RWPE2 (cell line): ENCODE data around the gene HAPSTR1.

ENCODE experiments used
- ATAC-seq: fragments of 200-7000 bp; cut with Tn5 transposase; 3 replicates; pipeline ENCODE4 v1.9.1; 2021; ENCODE audit warnings: low read depth
- DNase-seq: peaks from one replicate; pipeline ENCODE4 v3.0.0-alpha.2; 2020; ENCODE audit warnings: low spot score
- H3K27ac ChIP-seq: fragments of 450-650 bp; 2 replicates; pipeline ENCODE4 v1.5.1; 2017; ENCODE audit warnings: mild to moderate bottlenecking; ENCODE audit not compliant: poor library complexity, severe bottlenecking
- H3K27me3 ChIP-seq: fragments of 250-450 bp; sonication (Bioruptor Pico); 2 replicates; pipeline ENCODE4 v1.5.1; 2021; ENCODE audit warnings: mild to moderate bottlenecking, moderate library complexity; ENCODE audit not compliant: insufficient read depth, poor library complexity, severe bottlenecking
- H3K36me3 ChIP-seq: fragments of 250-450 bp; sonication (Bioruptor Pico); 2 replicates; pipeline ENCODE4 v1.5.1; 2020; ENCODE audit warnings: low read depth, mild to moderate bottlenecking, moderate library complexity
- H3K4me1 ChIP-seq: fragments of 250-450 bp; sonication (Bioruptor Pico); 2 replicates; pipeline ENCODE4 v1.5.1; 2021; ENCODE audit warnings: mild to moderate bottlenecking, moderate library complexity; ENCODE audit not compliant: insufficient read depth, poor library complexity, severe bottlenecking
- H3K4me3 ChIP-seq: fragments of 250-450 bp; sonication (Bioruptor Pico); 2 replicates; pipeline ENCODE4 v1.5.1; 2021; ENCODE audit warnings: mild to moderate bottlenecking, moderate library complexity; ENCODE audit not compliant: severe bottlenecking
- H3K9me3 ChIP-seq: fragments of 250-450 bp; sonication (Bioruptor Pico); 2 replicates; pipeline ENCODE4 v1.5.1; 2021; ENCODE audit warnings: mild to moderate bottlenecking, moderate library complexity; ENCODE audit not compliant: severe bottlenecking
- CTCF ChIP-seq: fragments of 450-650 bp; IDR thresholded peaks from one replicate; pipeline ENCODE4 v1.5.1; 2017; ENCODE audit warnings: mild to moderate bottlenecking, moderate library complexity; ENCODE audit not compliant: poor library complexity, severe bottlenecking

The HAPSTR1 gene

GRCh38 chr16:9060225-9060624, 31.2 kb upstream of the HAPSTR1 start:
- DNase-seq = no peak

GRCh38 chr16:9061358-9061813, 30.1 kb upstream of the HAPSTR1 start:
- H3K9me3 ChIP-seq = no peaks in the 10 kb centered on the region
- peaks cover 8% of the 10 kb centered on the region for H3K4me1 ChIP-seq
- H3K36me3 ChIP-seq = peaks cover 30% of the 10 kb centered on the region
- ATAC-seq (no peak), DNase-seq (no peak)
- no peak for TF ChIP-seq CTCF
- peak overlapping the region; percentile 30 for H3K27ac ChIP-seq
- no peak overlapping the region for H3K4me3 ChIP-seq
- H3K27me3 ChIP-seq = no peaks in the 10 kb centered on the region

More at GRCh38 chr16:9060225-9060624, 31.2 kb upstream of the HAPSTR1 start:
- Histone ChIP-seq H3K27me3 (no peaks in the 10 kb centered on the region), H3K4me3 (no peak overlapping the region), H3K27ac (peak overlapping the region; percentile 30), H3K4me1 (peaks cover 8% of the 10 kb centered on the region), H3K36me3 (peaks cover 24% of the 10 kb centered on the region), H3K9me3 (no peaks in the 10 kb centered on the region)
- ATAC-seq = no peak
- no peak for TF ChIP-seq CTCF

- peaks cover 36% of the 10 kb centered on the region for H3K36me3 ChIP-seq
- H3K27ac ChIP-seq = no peak overlapping the region
- ATAC-seq (no peak), DNase-seq (no peak)
- no peaks in the 10 kb centered on the region for H3K27me3 ChIP-seq
- no peak overlapping the region for H3K4me3 ChIP-seq
- TF ChIP-seq CTCF = no peak
- H3K9me3 ChIP-seq = no peaks in the 10 kb centered on the region
- peaks cover 8% of the 10 kb centered on the region for H3K4me1 ChIP-seq
Observed at GRCh38 chr16:9062301-9062700, 29.1 kb upstream of the HAPSTR1 start.

GRCh38 chr16:9065077-9065476, 26.4 kb upstream of the HAPSTR1 start:
- Histone ChIP-seq H3K4me3 (no peak overlapping the region), H3K36me3 (peaks cover 36% of the 10 kb centered on the region), H3K4me1 (peaks cover 6% of the 10 kb centered on the region), H3K9me3 (no peaks in the 10 kb centered on the region), H3K27ac (no peak overlapping the region), H3K27me3 (no peaks in the 10 kb centered on the region)
- no peak for ATAC-seq
- DNase-seq = no peak
- no peak for TF ChIP-seq CTCF

- H3K27me3 ChIP-seq = no peaks in the 10 kb centered on the region
- no peaks in the 10 kb centered on the region for H3K9me3 ChIP-seq
- peaks cover 20% of the 10 kb centered on the region for H3K4me1 ChIP-seq
- DNase-seq = no peak
- H3K4me3 ChIP-seq = no peak overlapping the region
- TF ChIP-seq CTCF = no peak
- ATAC-seq = no peak
- H3K36me3 ChIP-seq = peaks cover 19% of the 10 kb centered on the region
- peak overlapping the region; percentile 88 for H3K27ac ChIP-seq
Observed at GRCh38 chr16:9068886-9069285, 22.6 kb upstream of the HAPSTR1 start.
